ENCODE results near the gene MAP3K8.

GRCh38 chr10:30436671-30437030, 2.7 kb downstream of the MAP3K8 start:
- no peak for TF ChIP-seq POLR2AphosphoS5 (IDR thresholded peaks at IDR 0.05; ENCODE audit: low read depth, low read length)
- TF ChIP-seq TAF1 (IDR thresholded peaks at IDR 0.05; ENCODE audit: borderline replicate concordance, insufficient read depth, low read length) = no peak
- TF ChIP-seq SIN3A (IDR thresholded peaks at IDR 0.05; ENCODE audit: borderline replicate concordance, insufficient read depth, low read length) = no peak
